Motor neuron (in vitro differentiated cells): ENCODE results near the gene RAB3IP. TPM values are rescaled to one million over a fixed set of nuclear protein-coding genes. Genes with fewer than 3 reads are reported as not detected.
"Not testable (repeated sequence)": the region's sequence is repeated elsewhere in the genome, so short reads cannot be mapped to it uniquely, and the experiment has no call there.

Experiments
- ATAC-seq, 8 experiments: fragments of 200-7000 bp; cut with Tn5 transposase; replicated peaks in 6 of 8; 2 replicates each; pipeline ENCODE4 v1.8.0; 2021; ENCODE audit warnings: mild to moderate bottlenecking in 8 of 8, moderate library complexity in 8 of 8
- H3K27ac ChIP-seq, 2 donors: fragments of 250-450 bp; sonication (Bioruptor Pico); 2 replicates each; pipeline ENCODE4 v1.9.0; 2021; ENCODE audit warnings: antibody characterized with exemption in 2 of 2, mild to moderate bottlenecking in 2 of 2, moderate library complexity in 1 of 2
- H3K4me1 ChIP-seq, 2 donors: fragments of 250-450 bp; sonication (Bioruptor Pico); replicated peaks in 1 of 2; 2 replicates each; pipeline ENCODE4 v1.6.1; 2021; ENCODE audit warnings: antibody characterized with exemption in 2 of 2, mild to moderate bottlenecking in 2 of 2, moderate library complexity in 1 of 2
- H3K4me3 ChIP-seq, 5 donors: fragments of 250-450 bp; sonication (Bioruptor Pico); 2 replicates each; pipeline ENCODE4 v1.9.0; 2021; ENCODE audit warnings: antibody characterized with exemption in 5 of 5, mild to moderate bottlenecking in 5 of 5, moderate library complexity in 4 of 5
- WGBS, 10 experiments: fragments of 450-650 bp; shearing (Covaris generic); methylation state at CpG; one replicate each; pipeline ENCODE4 v1.0.0; 2022; 5-methylcytosine and 5-hydroxymethylcytosine counted together
- in situ Hi-C, 9 experiments: fragments of 400-800 bp; cut with MboI; loops; one replicate each; pipeline ENCODE4 v1.15.0; 2021; ENCODE audit warnings: low sequenced_read_pairs in 9 of 9, low pct_unique_long_range_greater_than_20kb in 2 of 9; ENCODE audit not compliant: unreplicated experiment in 9 of 9
- total RNA-seq, 8 experiments: library from RNA; unstranded; fragments of 300-600 nt; gene quantifications; 2 replicates each; pipeline versions ENCODE4 v1.2.3 to v1.2.4, GENCODE V29; 2022

RAB3IP gene
- total RNA-seq, 8 experiments from 2014 or later = 1.7 to 36.5 (median 18.3) TPM

- H3K4me1 ChIP-seq = no peaks in the 10 kb centered on the region
- ATAC-seq = no peak
- H3K27ac ChIP-seq = no peak overlapping the region
- H3K4me3 ChIP-seq = no peak overlapping the region
- in situ Hi-C loops = no loop called here
- WGBS, 10 experiments = 17 to 100% (median 88%) methylated on average over 1 to 3 of the region's 3 CpGs; no CpG with 5 or more reads in 2 of the 10 experiments
Observed at GRCh38 chr12:69765515-69765914, 26.9 kb downstream of the RAB3IP start.

GRCh38 chr12:69766260-69766659 is 27.6 kb downstream of the RAB3IP start:
- no peak overlapping the region for H3K27ac ChIP-seq
- in situ Hi-C loops = no loop called here
- no peak for ATAC-seq
- no peaks in the 10 kb centered on the region for H3K4me1 ChIP-seq
- 30 to 100% (median 94%) methylated on average over 3 to 6 of the region's 6 CpGs for WGBS, 10 experiments
- no peak overlapping the region for H3K4me3 ChIP-seq

- WGBS, 10 experiments = 0 to 100% (median 64%) methylated on average over 1 to 7 of the region's 7 CpGs; no CpG with 5 or more reads in 3 of the 10 experiments
- no peak overlapping the region for H3K27ac ChIP-seq
- ATAC-seq = peak in 5 of 8 experiments; percentile 27 to 88 (median 73)
- no peaks in the 10 kb centered on the region for H3K4me1 ChIP-seq
- no peak overlapping the region for H3K4me3 ChIP-seq
- in situ Hi-C loops = loop anchor here in 1 of 9 experiments (25.0 kb wide), 1 partner anchor 932 kb away; no protein-coding TSS in a partner anchor
Observed at GRCh38 chr12:69779928-69780327, 41.3 kb downstream of the RAB3IP start.

- 41 to 99% (median 81%) methylated on average over 2 to 6 of the region's 6 CpGs; no CpG with 5 or more reads in 1 of the 10 experiments for WGBS, 10 experiments
- Histone ChIP-seq H3K27ac (no peak overlapping the region), H3K4me3 (no peak overlapping the region), H3K4me1 (no peaks in the 10 kb centered on the region)
- in situ Hi-C loops = loop anchor here in 1 of 9 experiments (25.0 kb wide), 1 partner anchor 929 kb away; no protein-coding TSS in a partner anchor
- no peak for ATAC-seq
Observed at GRCh38 chr12:69783365-69783764, 44.7 kb downstream of the RAB3IP start.

GRCh38 chr12:69789351-69789750 is 50.7 kb downstream of the RAB3IP start:
- Histone ChIP-seq H3K4me1 (no peaks in the 10 kb centered on the region), H3K4me3 (no peak overlapping the region), H3K27ac (no peak overlapping the region)
- in situ Hi-C loops = loop anchor here in 1 of 9 experiments (25.0 kb wide), 1 partner anchor 923 kb away; no protein-coding TSS in a partner anchor
- no peak for ATAC-seq

GRCh38 chr12:69792533-69792932 is 53.9 kb downstream of the RAB3IP start:
- Histone ChIP-seq H3K27ac (no peak overlapping the region), H3K4me3 (no peak overlapping the region), H3K4me1 (no peaks in the 10 kb centered on the region)
- 28 to 100% (median 98%) methylated on average over 2 of the region's 2 CpGs for WGBS, 10 experiments
- no peak for ATAC-seq
- in situ Hi-C loops = loop anchor here in 1 of 9 experiments (25.0 kb wide), 1 partner anchor 920 kb away; no protein-coding TSS in a partner anchor

GRCh38 chr12:69807101-69807897 is 68.6 kb downstream of the RAB3IP start:
- H3K4me3 ChIP-seq, ATAC-seq, in situ Hi-C loops, H3K4me1 ChIP-seq, H3K27ac ChIP-seq: not testable (repeated sequence)
- WGBS, 10 experiments = 100% methylated on average over 1 to 6 of the region's 62 CpGs; no CpG with 5 or more reads in 7 of the 10 experiments

GRCh38 chr12:69810870-69811498 is 72.3 kb downstream of the RAB3IP start:
- no peak overlapping the region for H3K27ac ChIP-seq
- no peaks in the 10 kb centered on the region for H3K4me1 ChIP-seq
- in situ Hi-C loops = no loop called here
- no peak overlapping the region for H3K4me3 ChIP-seq
- ATAC-seq = no peak
- WGBS, 10 experiments = 0 to 100% (median 72%) methylated on average over 1 to 4 of the region's 4 CpGs

GRCh38 chr12:69816082-69816481 is 77.4 kb downstream of the RAB3IP start:
- no peak for ATAC-seq
- in situ Hi-C loops = no loop called here

GRCh38 chr12:69821032-69821455 is 82.4 kb downstream of the RAB3IP start:
- Histone ChIP-seq H3K4me3 (no peak overlapping the region), H3K27ac (no peak overlapping the region), H3K4me1 (no peaks in the 10 kb centered on the region)
- ATAC-seq = no peak
- in situ Hi-C loops = no loop called here
- WGBS, 10 experiments = 65 to 96% (median 83%) methylated on average over 2 to 6 of the region's 6 CpGs

More at GRCh38 chr12:69816082-69816481, 77.4 kb downstream of the RAB3IP start:
- H3K27ac ChIP-seq = no peak overlapping the region
- 60 to 100% (median 90%) methylated on average over 2 to 3 of the region's 3 CpGs for WGBS, 10 experiments
- H3K4me1 ChIP-seq = no peaks in the 10 kb centered on the region
- H3K4me3 ChIP-seq = no peak overlapping the region

- ATAC-seq = peak in 4 of 8 experiments; percentile 17 to 50 (median 33)
- in situ Hi-C loops = no loop called here
- H3K4me1 ChIP-seq = no peaks in the 10 kb centered on the region
- no peak overlapping the region for H3K27ac ChIP-seq
- H3K4me3 ChIP-seq = no peak overlapping the region
- WGBS, 10 experiments = 24 to 93% (median 83%) methylated on average over 3 to 7 of the region's 8 CpGs
Observed at GRCh38 chr12:69821456-69822159, 82.9 kb downstream of the RAB3IP start.

GRCh38 chr12:69822201-69822860 is 83.7 kb downstream of the RAB3IP start:
- 71 to 100% (median 92%) methylated on average over 1 to 3 of the region's 3 CpGs for whole genome bisulfite sequencing, 10 experiments
- Histone ChIP-seq H3K27ac (no peak overlapping the region), H3K4me1 (no peaks in the 10 kb centered on the region), H3K4me3 (no peak overlapping the region)
- in situ Hi-C loops = no loop called here
- ATAC-seq = peak in 2 of 8 experiments; percentile 18
